Lung (tissue), 12 donors: Measurements from ENCODE around the gene BCL10. TPM values are rescaled to one million over a fixed set of nuclear protein-coding genes. Genes with fewer than 3 reads are reported as not detected.

Experiments used
- ATAC-seq: fragments of 200-7000 bp; cut with Tn5 transposase; one replicate; pipeline ENCODE4 v1.9.1; 2020; ENCODE audit warnings: moderate number of reproducible peaks; ENCODE audit not compliant: insufficient read depth, low FRiP score
- DNase-seq, 3 donors: peaks; one replicate each; pipeline ENCODE4 v3.0.0-alpha.2; 2013 to 2017
- H3K27ac ChIP-seq, 2 donors: one replicate each; pipeline ENCODE4 v1.5.1; 2013; ENCODE audit warnings: mild to moderate bottlenecking in 2 of 2, moderate library complexity in 2 of 2, control low read depth in 1 of 2, inconsistent platforms in 1 of 2, low read depth in 1 of 2, low read length in 1 of 2
- H3K27me3 ChIP-seq, 3 donors: one replicate each; pipeline ENCODE4 v1.5.1; 2013; ENCODE audit warnings: low read length in 2 of 3; ENCODE audit not compliant: control insufficient read depth in 3 of 3, insufficient read depth in 3 of 3
- H3K36me3 ChIP-seq, 4 donors: one replicate each; pipeline ENCODE4 v1.5.1; 2013; ENCODE audit warnings: low read length in 4 of 4, mild to moderate bottlenecking in 1 of 4, moderate library complexity in 1 of 4; ENCODE audit not compliant: control insufficient read depth in 4 of 4, insufficient read depth in 4 of 4
- H3K4me1 ChIP-seq, 5 donors: one replicate each; pipeline ENCODE4 v1.5.1; 2013; ENCODE audit warnings: low read length in 5 of 5, mild to moderate bottlenecking in 2 of 5, moderate library complexity in 1 of 5; ENCODE audit not compliant: control insufficient read depth in 5 of 5, insufficient read depth in 5 of 5
- H3K4me3 ChIP-seq: one replicate; pipeline ENCODE4 v1.5.1; 2013; ENCODE audit warnings: mild to moderate bottlenecking, control low read depth, moderate library complexity
- H3K9ac ChIP-seq, 2 donors: one replicate each; pipeline ENCODE4 v1.5.1; 2013; ENCODE audit warnings: low read length in 2 of 2, control low read depth in 1 of 2; ENCODE audit not compliant: insufficient read depth in 1 of 2
- H3K9me3 ChIP-seq, 4 donors: one replicate each; pipeline ENCODE4 v1.5.1; 2013; ENCODE audit warnings: low read length in 3 of 4, mild to moderate bottlenecking in 1 of 4, moderate library complexity in 1 of 4; ENCODE audit not compliant: control insufficient read depth in 4 of 4, insufficient read depth in 3 of 4
- WGBS, 2 donors: extraction: QIAGEN DNeasy Blood & Tissue Kit; methylation state at CpG; one replicate each; pipeline ENCODE4 v1.1.7; 2013; 5-methylcytosine and 5-hydroxymethylcytosine counted together
- polyA plus RNA-seq, 2 donors: library from polyadenylated mRNA; stranded (reverse); fragments of 200-250 nt; gene quantifications; one replicate each; pipeline ENCODE4 v1.2.1, GENCODE V29; 2013
- total RNA-seq, 2 donors: library from RNA; depleted of rRNA in 1 of 2; stranded (reverse); fragments of >200 nt in 1 of 2; gene quantifications; one replicate each; pipeline ENCODE4 v1.2.1, GENCODE V29; 2014 to 2021
- TF ChIP-seq, protein P1 (sequence below): IDR thresholded peaks from 2 replicates; pipeline ENCODE4 v1.5.1; 2012; ENCODE audit warnings: mild to moderate bottlenecking; ENCODE audit errors: control extremely low read depth, extremely low read depth
- donor health status: control.
- donor health status: control.
- donor health status: Bipolar disorder and iron deficiency.
- donor health status: healthy.
- donor health status: DM: yes; HTN: yes; CAD: no.

Gene BCL10
- total and polyA plus RNA-seq, 4 donors = 9.9 to 32.3 (median 18.8) TPM

DNA sequence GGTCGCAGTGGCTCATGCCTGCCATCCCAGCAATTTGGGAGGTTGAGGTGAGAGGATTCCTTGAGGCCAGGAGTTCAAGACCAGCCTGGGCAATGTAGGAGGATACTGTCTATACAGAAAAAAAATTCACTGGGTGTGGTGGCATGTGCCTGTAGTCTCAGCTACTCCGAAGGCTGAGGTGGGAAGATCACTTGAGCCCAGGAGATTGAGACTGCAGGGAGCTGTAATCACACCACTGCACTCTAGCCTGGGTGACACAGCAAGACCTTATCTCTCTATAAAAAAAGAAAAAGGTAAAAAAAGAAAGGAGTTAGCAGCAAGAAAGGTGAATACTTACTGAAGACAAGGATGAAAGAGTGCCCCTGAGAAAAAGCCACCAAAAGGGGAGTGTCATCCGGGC is 23.7 kb upstream of the BCL10 start:
- Histone ChIP-seq H3K36me3 (no peaks in the 10 kb centered on the region), H3K27me3 (no peaks in the 10 kb centered on the region), H3K4me1 (peaks cover 5 to 22% (median 16%) of the 10 kb centered on the region in 5 donors), H3K9ac (no peak overlapping the region), H3K27ac (no peak overlapping the region), H3K9me3 (no peaks in the 10 kb centered on the region), H3K4me3 (no peak overlapping the region)
- TF ChIP-seq, protein P1, sequence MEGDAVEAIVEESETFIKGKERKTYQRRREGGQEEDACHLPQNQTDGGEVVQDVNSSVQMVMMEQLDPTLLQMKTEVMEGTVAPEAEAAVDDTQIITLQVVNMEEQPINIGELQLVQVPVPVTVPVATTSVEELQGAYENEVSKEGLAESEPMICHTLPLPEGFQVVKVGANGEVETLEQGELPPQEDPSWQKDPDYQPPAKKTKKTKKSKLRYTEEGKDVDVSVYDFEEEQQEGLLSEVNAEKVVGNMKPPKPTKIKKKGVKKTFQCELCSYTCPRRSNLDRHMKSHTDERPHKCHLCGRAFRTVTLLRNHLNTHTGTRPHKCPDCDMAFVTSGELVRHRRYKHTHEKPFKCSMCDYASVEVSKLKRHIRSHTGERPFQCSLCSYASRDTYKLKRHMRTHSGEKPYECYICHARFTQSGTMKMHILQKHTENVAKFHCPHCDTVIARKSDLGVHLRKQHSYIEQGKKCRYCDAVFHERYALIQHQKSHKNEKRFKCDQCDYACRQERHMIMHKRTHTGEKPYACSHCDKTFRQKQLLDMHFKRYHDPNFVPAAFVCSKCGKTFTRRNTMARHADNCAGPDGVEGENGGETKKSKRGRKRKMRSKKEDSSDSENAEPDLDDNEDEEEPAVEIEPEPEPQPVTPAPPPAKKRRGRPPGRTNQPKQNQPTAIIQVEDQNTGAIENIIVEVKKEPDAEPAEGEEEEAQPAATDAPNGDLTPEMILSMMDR = no peak
- WGBS, 2 donors = 84 to 96% methylated on average over 3 of the region's 3 CpGs
- ATAC-seq = no peak
- DNase-seq = no peak

DNA sequence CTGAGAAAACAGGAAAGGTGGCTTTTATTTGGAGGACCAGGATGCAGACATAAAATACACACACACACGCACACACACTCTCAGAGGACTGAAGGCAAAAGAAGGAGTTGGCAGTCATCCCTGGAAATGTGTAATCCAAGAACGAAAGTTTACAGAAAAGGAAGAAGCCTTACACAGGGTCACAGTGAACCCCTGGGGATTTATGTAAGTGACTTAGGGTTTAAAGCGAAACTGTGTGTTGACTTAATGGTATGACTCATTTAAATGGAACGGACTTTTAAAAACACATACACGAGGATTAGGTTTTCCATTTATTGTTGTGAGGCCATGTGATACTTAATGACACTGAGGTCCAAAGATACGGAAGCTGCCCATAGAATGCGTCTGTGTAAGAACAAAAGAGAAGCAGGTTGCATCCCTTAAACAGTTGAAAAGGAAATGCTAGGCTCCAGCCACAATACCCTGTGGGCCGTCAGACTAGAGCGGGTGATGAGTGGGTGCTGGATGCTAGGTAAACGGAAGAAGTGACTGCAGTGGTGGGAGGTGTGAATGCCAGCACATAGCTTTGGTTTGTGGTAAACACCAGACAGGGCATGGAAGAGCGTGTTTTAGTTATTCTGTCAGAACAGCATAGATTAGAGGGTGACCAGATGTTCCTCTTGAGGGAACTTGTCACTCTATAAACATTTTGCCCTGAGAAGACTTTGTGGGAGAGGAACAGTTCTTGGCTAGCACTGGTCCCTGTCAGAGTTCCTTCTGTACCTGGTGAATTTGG is 21.6 kb upstream of the BCL10 start:
- peak; percentile 75 to 99 (median 96) for DNase-seq
- Histone ChIP-seq H3K27me3 (no peaks in the 10 kb centered on the region), H3K9me3 (no peaks in the 10 kb centered on the region), H3K9ac (peak overlapping the region in 1 of 2 donors; percentile 53), H3K27ac (peak overlapping the region in 1 of 2 donors; percentile 91), H3K36me3 (no peaks in the 10 kb centered on the region), H3K4me3 (no peak overlapping the region), H3K4me1 (peaks cover 5 to 26% (median 13%) of the 10 kb centered on the region in 5 donors)
- 29 to 62% methylated on average over 11 of the region's 11 CpGs for WGBS, 2 donors
- ATAC-seq = peak; percentile 63
- TF ChIP-seq, protein P1 = no peak

DNA sequence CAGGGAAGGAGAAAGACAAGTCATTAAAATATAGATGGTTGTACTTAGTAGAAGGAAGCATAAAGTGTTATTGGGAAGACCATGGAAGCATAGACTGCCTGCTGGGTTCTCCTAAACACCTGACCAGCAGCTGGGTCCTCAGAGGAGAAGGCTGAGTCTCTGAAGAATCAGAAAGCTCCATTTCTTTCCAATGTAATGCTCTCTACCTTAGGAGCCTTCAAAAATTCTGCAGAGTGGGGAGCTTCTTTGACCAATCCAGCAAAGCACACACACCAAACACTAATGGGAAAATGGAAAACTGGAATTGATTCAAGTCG is 21.1 kb upstream of the BCL10 start:
- ATAC-seq = no peak
- TF ChIP-seq, protein P1 = no peak
- H3K27ac ChIP-seq = peak overlapping the region in 1 of 2 donors; percentile 72

DNA sequence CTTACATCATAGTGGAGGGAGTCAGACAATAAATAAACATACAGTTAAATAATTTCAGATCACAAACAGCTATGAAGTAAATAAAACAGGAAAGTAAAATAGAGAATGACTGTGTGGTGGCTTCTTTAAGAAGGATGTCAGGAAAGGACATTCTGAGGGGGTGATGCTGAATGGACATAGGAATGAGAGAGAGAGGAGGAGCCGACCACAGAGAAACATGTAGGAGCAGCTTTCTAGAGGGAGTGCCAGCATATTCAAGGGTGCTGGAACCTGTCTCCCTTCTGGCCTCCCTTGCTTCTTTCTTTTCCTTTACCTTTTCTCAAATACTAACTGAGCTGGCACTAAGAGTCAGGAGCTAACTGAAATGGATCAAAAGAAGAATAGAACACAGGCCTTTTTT is 20.5 kb upstream of the BCL10 start:
- Histone ChIP-seq H3K36me3 (no peaks in the 10 kb centered on the region), H3K9ac (no peak overlapping the region), H3K27me3 (no peaks in the 10 kb centered on the region), H3K27ac (no peak overlapping the region), H3K9me3 (no peaks in the 10 kb centered on the region), H3K4me3 (no peak overlapping the region), H3K4me1 (peaks cover 5 to 26% (median 13%) of the 10 kb centered on the region in 5 donors)
- 38 to 73% methylated on average over 1 of the region's 1 CpG for WGBS, 2 donors
- DNase-seq (no peak), ATAC-seq (no peak)
- TF ChIP-seq, protein P1 = no peak

More for the DNA sequence above, 21.1 kb upstream of the BCL10 start:
- Histone ChIP-seq H3K9me3 (no peaks in the 10 kb centered on the region), H3K9ac (peak overlapping the region in 1 of 2 donors; percentile 53), H3K36me3 (no peaks in the 10 kb centered on the region), H3K4me3 (no peak overlapping the region), H3K4me1 (peaks cover 5 to 26% (median 13%) of the 10 kb centered on the region in 5 donors), H3K27me3 (no peaks in the 10 kb centered on the region)
- 30 to 71% methylated on average over 1 of the region's 1 CpG for WGBS, 2 donors
- DNase-seq = no peak
